Spleen (tissue), 7 donors: ENCODE data around the gene F2RL1.

Source experiments
- POLR2A ChIP-seq, 3 donors: fragments of 450-650 bp; IDR thresholded peaks; one replicate each; pipeline ENCODE4 v1.5.1; 2017; ENCODE audit warnings: antibody characterized with exemption in 3 of 3, mild to moderate bottlenecking in 1 of 3
- POLR2AphosphoS5 ChIP-seq, 3 donors: sonication (generic); formaldehyde crosslinking; IDR thresholded peaks; one replicate each; pipeline ENCODE4 v1.5.1; 2017; ENCODE audit warnings: antibody characterized with exemption in 3 of 3
- TF ChIP-seq, protein P1 (sequence below), 11 experiments: fragments of 200-600 bp in 7 of 11; fragments of 450-650 bp in 4 of 11; sonication (generic) in 4 of 11; IDR thresholded peaks in 8 of 11; conservative IDR thresholded peaks in 3 of 11; 1 replicate in 7 of 11; 2 replicates in 4 of 11; pipeline versions ENCODE4 v1.4.0 to v1.8.0; 2016 to 2021; ENCODE audit warnings: antibody characterized with exemption in 11 of 11, inconsistent platforms in 4 of 11, mild to moderate bottlenecking in 1 of 11
- donor health status: DM: no; HTN: no; CAD: no; lungs with moderate emphysema.
- donor health status: DM: no; HTN: no; CAD: no.
- donor health status: DM: no; HTN: no; CAD: no.

DNA sequence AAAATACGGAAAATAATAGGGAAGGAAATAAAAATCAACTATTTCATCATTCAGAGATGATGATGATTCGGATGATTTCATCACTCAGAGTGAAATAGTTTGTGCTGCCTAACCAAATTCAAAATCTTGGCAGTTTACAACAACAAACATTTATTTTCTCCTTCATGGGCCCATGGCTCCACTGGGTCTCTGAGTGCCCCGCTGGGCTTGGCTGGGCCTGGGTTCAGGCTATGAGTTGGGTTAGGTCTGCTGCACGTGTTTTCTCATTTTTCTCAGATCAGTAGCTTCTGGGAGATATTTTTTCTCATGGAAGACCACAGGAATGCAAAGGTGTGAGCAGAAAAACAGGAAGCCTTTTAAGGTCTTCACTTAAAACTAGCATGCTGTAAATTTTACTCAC, 24.0 kb upstream of the F2RL1 start:
- TF ChIP-seq, protein P1, sequence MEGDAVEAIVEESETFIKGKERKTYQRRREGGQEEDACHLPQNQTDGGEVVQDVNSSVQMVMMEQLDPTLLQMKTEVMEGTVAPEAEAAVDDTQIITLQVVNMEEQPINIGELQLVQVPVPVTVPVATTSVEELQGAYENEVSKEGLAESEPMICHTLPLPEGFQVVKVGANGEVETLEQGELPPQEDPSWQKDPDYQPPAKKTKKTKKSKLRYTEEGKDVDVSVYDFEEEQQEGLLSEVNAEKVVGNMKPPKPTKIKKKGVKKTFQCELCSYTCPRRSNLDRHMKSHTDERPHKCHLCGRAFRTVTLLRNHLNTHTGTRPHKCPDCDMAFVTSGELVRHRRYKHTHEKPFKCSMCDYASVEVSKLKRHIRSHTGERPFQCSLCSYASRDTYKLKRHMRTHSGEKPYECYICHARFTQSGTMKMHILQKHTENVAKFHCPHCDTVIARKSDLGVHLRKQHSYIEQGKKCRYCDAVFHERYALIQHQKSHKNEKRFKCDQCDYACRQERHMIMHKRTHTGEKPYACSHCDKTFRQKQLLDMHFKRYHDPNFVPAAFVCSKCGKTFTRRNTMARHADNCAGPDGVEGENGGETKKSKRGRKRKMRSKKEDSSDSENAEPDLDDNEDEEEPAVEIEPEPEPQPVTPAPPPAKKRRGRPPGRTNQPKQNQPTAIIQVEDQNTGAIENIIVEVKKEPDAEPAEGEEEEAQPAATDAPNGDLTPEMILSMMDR (IDR thresholded peaks at IDR 0.05 in 8 of 11, conservative IDR thresholded peaks at IDR 0.05 in 3 of 11), result no peak
- TF ChIP-seq POLR2A (IDR thresholded peaks at IDR 0.05) (no peak), POLR2AphosphoS5 (IDR thresholded peaks at IDR 0.05) (no peak)
